HepG2 (cell line): ENCODE measurements around the gene C10orf143. TPM values are rescaled to one million over a fixed set of nuclear protein-coding genes. Genes with fewer than 3 reads are reported as not detected.
A peak's percentile ranks its signal among the peaks of the same experiment; 100 is the strongest.

Experiments
- AGO2 ChIP-seq: fragments of 200-400 bp; formaldehyde crosslinking; optimal IDR thresholded peaks from 2 replicates; pipeline ENCODE3; 2017; ENCODE audit warnings: mild to moderate bottlenecking, low read depth, low read length, moderate library complexity
- DPF2 ChIP-seq: sonication (generic); formaldehyde crosslinking; IDR thresholded peaks from 2 replicates; pipeline ENCODE4 v1.4.0; 2020; ENCODE audit warnings: mild to moderate bottlenecking, low read depth, missing genetic modification reagents, borderline replicate concordance
- GPN1 ChIP-seq: sonication (generic); formaldehyde crosslinking; IDR thresholded peaks from 2 replicates; pipeline ENCODE4 v1.5.1; 2020; ENCODE audit warnings: missing genetic modification reagents, borderline replicate concordance
- NFIC ChIP-seq: IDR thresholded peaks from 2 replicates; pipeline ENCODE4 v1.6.1; 2012; ENCODE audit warnings: mild to moderate bottlenecking, low read length, inconsistent platforms
- RBM22 ChIP-seq: fragments of 200-400 bp; formaldehyde crosslinking; optimal IDR thresholded peaks from 2 replicates; pipeline ENCODE3; 2017; ENCODE audit warnings: mild to moderate bottlenecking, low read length, moderate library complexity
- ZKSCAN1 ChIP-seq: fragments of 150-350 bp; IDR thresholded peaks from 2 replicates; pipeline ENCODE4 v1.6.1; 2014; ENCODE audit warnings: low read length
- ZNF460 ChIP-seq: sonication (generic); formaldehyde crosslinking; IDR thresholded peaks from 2 replicates; pipeline ENCODE4 v1.5.1; 2020; ENCODE audit warnings: missing genetic modification reagents, mild to moderate bottlenecking, borderline replicate concordance
- ZNF484 ChIP-seq: sonication (generic); formaldehyde crosslinking; IDR thresholded peaks from 2 replicates; pipeline ENCODE4 v1.5.1; 2020; ENCODE audit warnings: mild to moderate bottlenecking, low read depth, missing genetic modification reagents, borderline replicate concordance
- ZNF558 ChIP-seq: sonication (generic); formaldehyde crosslinking; IDR thresholded peaks from 2 replicates; pipeline ENCODE4 v1.9.0; 2022; ENCODE audit warnings: mild to moderate bottlenecking, missing genetic modification reagents, borderline replicate concordance
- ZNF841 ChIP-seq: sonication (generic); formaldehyde crosslinking; IDR thresholded peaks from 2 replicates; pipeline ENCODE4 v1.8.1; 2023; ENCODE audit warnings: missing genetic modification reagents, borderline replicate concordance
- polyA plus RNA-seq, 8 experiments: library from polyadenylated mRNA; depleted of rRNA in 3 of 8; stranded (reverse) in 7 of 8; unstranded in 1 of 8; fragments of >200 nt; fragmentation: Illumina TruSeq in 4 of 8; extraction: Trizol in 4 of 8; gene quantifications; 2 replicates each; pipeline versions ENCODE4 v1.2.1 to v1.2.3, GENCODE V29; 2011 to 2016; ENCODE audit warnings: low read depth in 4 of 8, missing spikeins in 1 of 8, mixed read lengths in 1 of 8; ENCODE audit not compliant: insufficient read depth in 1 of 8
- total RNA-seq, 5 experiments: library from RNA; depleted of rRNA; stranded (reverse); fragments of >200 nt; fragmentation: Illumina TruSeq; extraction: Trizol; gene quantifications; 2 replicates each; pipeline ENCODE4 v1.2.3, GENCODE V29; 2016; ENCODE audit warnings: low read depth in 1 of 5
- TF ChIP-seq, protein P1 (sequence below): sonication (generic); formaldehyde crosslinking; IDR thresholded peaks from 2 replicates; pipeline ENCODE4 v1.4.0; 2020; ENCODE audit warnings: missing genetic modification reagents
- TF ChIP-seq, protein P2 (sequence below): sonication (generic); formaldehyde crosslinking; IDR thresholded peaks from 2 replicates; pipeline ENCODE4 v1.4.0; 2020; ENCODE audit warnings: mild to moderate bottlenecking, missing genetic modification reagents
- TF ChIP-seq, protein P3 (sequence below): sonication (generic); formaldehyde crosslinking; IDR thresholded peaks from 2 replicates; pipeline ENCODE4 v1.4.0; 2020; ENCODE audit warnings: missing genetic modification reagents, mild to moderate bottlenecking, borderline replicate concordance
- TF ChIP-seq, protein P4 (sequence below): sonication (generic); formaldehyde crosslinking; IDR thresholded peaks from 2 replicates; pipeline ENCODE4 v1.4.0; 2020; ENCODE audit warnings: missing genetic modification reagents

The C10orf143 gene
- total and polyA plus RNA-seq, 2 of the 13 experiments (the other 11 are each of a cell fraction or from before 2014, with no cell fraction given): 0.21 to 0.91 TPM

DNA sequence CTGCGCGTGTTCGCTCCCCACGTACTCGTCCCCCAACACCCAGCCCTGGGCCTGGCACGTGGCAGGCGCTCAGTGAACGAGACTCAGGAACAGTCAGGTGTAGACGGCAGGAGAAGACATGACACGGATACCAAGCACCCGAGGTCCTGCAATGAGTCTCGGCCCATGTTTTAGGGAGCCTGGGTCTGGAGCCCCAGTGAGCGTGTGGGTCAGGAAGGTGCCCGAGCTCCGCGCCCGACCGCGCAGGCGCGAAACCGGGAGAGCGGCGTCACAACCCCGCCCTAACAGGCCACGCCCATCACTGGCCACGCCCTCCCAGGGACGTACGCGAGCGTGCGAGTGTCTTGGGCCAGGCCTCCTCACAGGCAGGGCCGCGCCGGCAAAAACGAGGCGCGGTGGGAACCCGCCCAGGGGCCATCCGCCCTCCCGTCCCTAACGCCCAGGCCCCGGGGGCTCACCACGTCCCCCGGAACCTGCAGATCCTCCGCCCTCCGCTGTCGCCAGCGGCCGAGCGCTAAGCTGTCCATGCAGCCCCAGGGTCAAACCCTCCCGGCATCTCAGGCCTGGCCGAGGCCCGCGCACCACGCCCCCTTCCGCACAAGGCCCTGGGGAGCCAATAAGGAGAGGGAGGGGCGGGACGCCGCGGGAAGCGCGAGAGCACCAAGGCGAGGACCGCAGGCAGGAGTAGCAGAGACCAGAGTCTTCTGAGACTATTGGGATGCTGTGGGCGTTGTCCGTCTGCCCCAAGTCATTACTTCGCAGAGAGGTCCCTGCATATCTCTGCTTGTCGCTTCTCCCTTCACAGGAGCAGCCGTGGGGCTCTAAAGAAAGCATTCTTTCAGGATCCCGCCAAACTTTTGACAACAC is at the start of gene C10orf143 (continued):
- TF ChIP-seq, protein P1, sequence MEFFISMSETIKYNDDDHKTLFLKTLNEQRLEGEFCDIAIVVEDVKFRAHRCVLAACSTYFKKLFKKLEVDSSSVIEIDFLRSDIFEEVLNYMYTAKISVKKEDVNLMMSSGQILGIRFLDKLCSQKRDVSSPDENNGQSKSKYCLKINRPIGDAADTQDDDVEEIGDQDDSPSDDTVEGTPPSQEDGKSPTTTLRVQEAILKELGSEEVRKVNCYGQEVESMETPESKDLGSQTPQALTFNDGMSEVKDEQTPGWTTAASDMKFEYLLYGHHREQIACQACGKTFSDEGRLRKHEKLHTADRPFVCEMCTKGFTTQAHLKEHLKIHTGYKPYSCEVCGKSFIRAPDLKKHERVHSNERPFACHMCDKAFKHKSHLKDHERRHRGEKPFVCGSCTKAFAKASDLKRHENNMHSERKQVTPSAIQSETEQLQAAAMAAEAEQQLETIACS (CRISPR knock-in tag): no peak
- TF ChIP-seq RBM22 (no peak), ZNF460 (0 out of 2 replicates have a peak, but pooled peaks have one; percentile 21), ZKSCAN1 (no peak; the same call in 1 of the 2 replicates), AGO2 (peak; percentile 63), DPF2 (CRISPR knock-in tag) (no peak), NFIC (no peak; the same call in 1 of the 2 replicates), ZNF841 (CRISPR knock-in tag) (no peak), ZNF558 (CRISPR knock-in tag) (no peak), GPN1 (no peak), ZNF484 (CRISPR knock-in tag) (no peak)
- TF ChIP-seq, protein P2, sequence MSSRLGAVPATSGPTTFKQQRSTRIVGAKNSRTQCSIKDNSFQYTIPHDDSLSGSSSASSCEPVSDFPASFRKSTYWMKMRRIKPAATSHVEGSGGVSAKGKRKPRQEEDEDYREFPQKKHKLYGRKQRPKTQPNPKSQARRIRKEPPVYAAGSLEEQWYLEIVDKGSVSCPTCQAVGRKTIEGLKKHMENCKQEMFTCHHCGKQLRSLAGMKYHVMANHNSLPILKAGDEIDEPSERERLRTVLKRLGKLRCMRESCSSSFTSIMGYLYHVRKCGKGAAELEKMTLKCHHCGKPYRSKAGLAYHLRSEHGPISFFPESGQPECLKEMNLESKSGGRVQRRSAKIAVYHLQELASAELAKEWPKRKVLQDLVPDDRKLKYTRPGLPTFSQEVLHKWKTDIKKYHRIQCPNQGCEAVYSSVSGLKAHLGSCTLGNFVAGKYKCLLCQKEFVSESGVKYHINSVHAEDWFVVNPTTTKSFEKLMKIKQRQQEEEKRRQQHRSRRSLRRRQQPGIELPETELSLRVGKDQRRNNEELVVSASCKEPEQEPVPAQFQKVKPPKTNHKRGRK (CRISPR knock-in tag): no peak
- TF ChIP-seq, protein P3, sequence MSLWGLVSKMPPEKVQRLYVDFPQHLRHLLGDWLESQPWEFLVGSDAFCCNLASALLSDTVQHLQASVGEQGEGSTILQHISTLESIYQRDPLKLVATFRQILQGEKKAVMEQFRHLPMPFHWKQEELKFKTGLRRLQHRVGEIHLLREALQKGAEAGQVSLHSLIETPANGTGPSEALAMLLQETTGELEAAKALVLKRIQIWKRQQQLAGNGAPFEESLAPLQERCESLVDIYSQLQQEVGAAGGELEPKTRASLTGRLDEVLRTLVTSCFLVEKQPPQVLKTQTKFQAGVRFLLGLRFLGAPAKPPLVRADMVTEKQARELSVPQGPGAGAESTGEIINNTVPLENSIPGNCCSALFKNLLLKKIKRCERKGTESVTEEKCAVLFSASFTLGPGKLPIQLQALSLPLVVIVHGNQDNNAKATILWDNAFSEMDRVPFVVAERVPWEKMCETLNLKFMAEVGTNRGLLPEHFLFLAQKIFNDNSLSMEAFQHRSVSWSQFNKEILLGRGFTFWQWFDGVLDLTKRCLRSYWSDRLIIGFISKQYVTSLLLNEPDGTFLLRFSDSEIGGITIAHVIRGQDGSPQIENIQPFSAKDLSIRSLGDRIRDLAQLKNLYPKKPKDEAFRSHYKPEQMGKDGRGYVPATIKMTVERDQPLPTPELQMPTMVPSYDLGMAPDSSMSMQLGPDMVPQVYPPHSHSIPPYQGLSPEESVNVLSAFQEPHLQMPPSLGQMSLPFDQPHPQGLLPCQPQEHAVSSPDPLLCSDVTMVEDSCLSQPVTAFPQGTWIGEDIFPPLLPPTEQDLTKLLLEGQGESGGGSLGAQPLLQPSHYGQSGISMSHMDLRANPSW: peak; percentile 47; the same call in 1 of the 2 replicates
- TF ChIP-seq, protein P4, sequence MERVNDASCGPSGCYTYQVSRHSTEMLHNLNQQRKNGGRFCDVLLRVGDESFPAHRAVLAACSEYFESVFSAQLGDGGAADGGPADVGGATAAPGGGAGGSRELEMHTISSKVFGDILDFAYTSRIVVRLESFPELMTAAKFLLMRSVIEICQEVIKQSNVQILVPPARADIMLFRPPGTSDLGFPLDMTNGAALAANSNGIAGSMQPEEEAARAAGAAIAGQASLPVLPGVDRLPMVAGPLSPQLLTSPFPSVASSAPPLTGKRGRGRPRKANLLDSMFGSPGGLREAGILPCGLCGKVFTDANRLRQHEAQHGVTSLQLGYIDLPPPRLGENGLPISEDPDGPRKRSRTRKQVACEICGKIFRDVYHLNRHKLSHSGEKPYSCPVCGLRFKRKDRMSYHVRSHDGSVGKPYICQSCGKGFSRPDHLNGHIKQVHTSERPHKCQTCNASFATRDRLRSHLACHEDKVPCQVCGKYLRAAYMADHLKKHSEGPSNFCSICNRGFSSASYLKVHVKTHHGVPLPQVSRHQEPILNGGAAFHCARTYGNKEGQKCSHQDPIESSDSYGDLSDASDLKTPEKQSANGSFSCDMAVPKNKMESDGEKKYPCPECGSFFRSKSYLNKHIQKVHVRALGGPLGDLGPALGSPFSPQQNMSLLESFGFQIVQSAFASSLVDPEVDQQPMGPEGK: no peak; the same call in 1 of the 2 replicates
